GM23338 (cell line): Measurements from ENCODE around the gene STK24. TPM values are rescaled to one million over a fixed set of nuclear protein-coding genes. Genes with fewer than 3 reads are reported as not detected.

Source experiments
- ATAC-seq: fragments of 200-7000 bp; cut with Tn5 transposase; 3 replicates; pipeline ENCODE4 v1.9.1; 2020
- DNase-seq: peaks from one replicate; pipeline ENCODE4 v3.0.0-alpha.2; 2015; ENCODE audit warnings: low spot score
- H2AFZ ChIP-seq: fragments of 200-600 bp; sonication (generic); 2 replicates; pipeline ENCODE4 v1.8.0; 2016; ENCODE audit warnings: antibody characterized with exemption, mild to moderate bottlenecking, moderate library complexity
- H3F3A ChIP-seq: fragments of 200-600 bp; sonication (generic); replicated peaks from 2 replicates; pipeline ENCODE4 v1.8.0; 2017; ENCODE audit warnings: antibody characterized with exemption, mixed run types, low read depth
- H3K27ac ChIP-seq: fragments of 200-600 bp; sonication (generic); 2 replicates; pipeline ENCODE4 v1.6.1; 2016; ENCODE audit warnings: low read depth
- H3K27me3 ChIP-seq: fragments of 200-600 bp; sonication (generic); 2 replicates; pipeline ENCODE4 v1.8.0; 2016; ENCODE audit warnings: mild to moderate bottlenecking, mixed run types, moderate library complexity; ENCODE audit not compliant: insufficient read depth
- H3K36me3 ChIP-seq: fragments of 200-600 bp; sonication (generic); 2 replicates; pipeline ENCODE4 v1.8.0; 2016; ENCODE audit warnings: mild to moderate bottlenecking; ENCODE audit not compliant: insufficient read depth
- H3K4me1 ChIP-seq: fragments of 200-600 bp; sonication (generic); 2 replicates; pipeline ENCODE4 v1.8.0; 2016; ENCODE audit warnings: mild to moderate bottlenecking, moderate library complexity; ENCODE audit not compliant: insufficient read depth
- H3K4me2 ChIP-seq: fragments of 200-600 bp; sonication (generic); 2 replicates; pipeline ENCODE4 v1.7.1; 2017; ENCODE audit warnings: mixed run types
- H3K4me3 ChIP-seq: fragments of 200-600 bp; sonication (generic); 2 replicates; pipeline ENCODE4 v1.6.1; 2016; ENCODE audit warnings: mixed run types
- H3K79me2 ChIP-seq: fragments of 200-600 bp; sonication (generic); replicated peaks from 2 replicates; pipeline ENCODE4 v1.8.0; 2017; ENCODE audit warnings: mild to moderate bottlenecking; ENCODE audit not compliant: insufficient read depth
- H3K9me2 ChIP-seq: fragments of 200-600 bp; sonication (generic); 2 replicates; pipeline ENCODE4 v1.8.0; 2017; ENCODE audit not compliant: insufficient read depth
- H4K20me1 ChIP-seq: fragments of 200-600 bp; sonication (generic); replicated peaks from 2 replicates; pipeline ENCODE4 v1.8.0; 2017; ENCODE audit warnings: mild to moderate bottlenecking; ENCODE audit not compliant: insufficient read depth
- H3K27ac Mint-ChIP-seq: 2 replicates; pipeline ENCODE4 v1.8.0; 2020; ENCODE audit warnings: inconsistent platforms, mild to moderate bottlenecking, moderate library complexity, mixed read lengths
- H3K27me3 Mint-ChIP-seq: 3 replicates; pipeline ENCODE4 v1.8.0; 2022; ENCODE audit warnings: low read depth, mild to moderate bottlenecking, moderate library complexity, mixed read lengths, inconsistent platforms; ENCODE audit not compliant: insufficient read depth, poor library complexity
- H3K36me3 Mint-ChIP-seq: 3 replicates; pipeline ENCODE4 v1.8.0; 2021; ENCODE audit warnings: low read depth, mild to moderate bottlenecking, inconsistent platforms, moderate library complexity, mixed read lengths
- H3K4me1 Mint-ChIP-seq: 3 replicates; pipeline ENCODE4 v1.8.0; 2020; ENCODE audit warnings: mild to moderate bottlenecking, inconsistent platforms, mixed read lengths
- H3K4me3 Mint-ChIP-seq: 3 replicates; pipeline ENCODE4 v1.8.0; 2021; ENCODE audit warnings: moderate library complexity, mild to moderate bottlenecking, inconsistent platforms, mixed read lengths
- H3K9me3 Mint-ChIP-seq: 3 replicates; pipeline ENCODE4 v1.8.0; 2020; ENCODE audit warnings: moderate library complexity, mild to moderate bottlenecking, inconsistent platforms, mixed read lengths
- CREB1 ChIP-seq: fragments of 250-450 bp; sonication (Bioruptor Pico); IDR thresholded peaks from 2 replicates; pipeline ENCODE4 v1.5.0; 2020; ENCODE audit warnings: low read depth, mild to moderate bottlenecking, moderate library complexity
- CTCF ChIP-seq, 2 experiments: fragments of 200-600 bp in 1 of 2; sonication (generic) in 1 of 2; conservative IDR thresholded peaks; 2 replicates each; pipeline versions ENCODE4 v1.5.1 to v1.6.1; 2016 to 2017; ENCODE audit warnings: antibody characterized with exemption in 2 of 2, low read depth in 2 of 2, mild to moderate bottlenecking in 2 of 2, moderate library complexity in 1 of 2
- ETS1 ChIP-seq: IDR thresholded peaks from 2 replicates; pipeline ENCODE4 v1.6.1; 2016; ENCODE audit warnings: antibody characterized with exemption
- EZH2 ChIP-seq: fragments of 200-600 bp; sonication (generic); IDR thresholded peaks from one replicate; pipeline ENCODE4 v1.8.0; 2017; ENCODE audit warnings: antibody characterized with exemption, mild to moderate bottlenecking, low read depth; ENCODE audit not compliant: unreplicated experiment
- EZH2phosphoT487 ChIP-seq: fragments of 200-600 bp; sonication (generic); IDR thresholded peaks from one replicate; pipeline ENCODE4 v1.8.1; 2018; ENCODE audit warnings: antibody characterized with exemption; ENCODE audit not compliant: unreplicated experiment
- JUNB ChIP-seq: IDR thresholded peaks from one replicate; pipeline ENCODE4 v1.6.1; 2016; ENCODE audit warnings: antibody characterized with exemption; ENCODE audit not compliant: unreplicated experiment
- NANOG ChIP-seq: IDR thresholded peaks from 2 replicates; pipeline ENCODE4 v1.6.1; 2016; ENCODE audit warnings: antibody characterized with exemption, borderline replicate concordance
- REST ChIP-seq: IDR thresholded peaks from one replicate; pipeline ENCODE4 v1.6.1; 2018; ENCODE audit warnings: antibody characterized with exemption; ENCODE audit not compliant: unreplicated experiment
- STAT1 ChIP-seq: IDR thresholded peaks from one replicate; pipeline ENCODE4 v1.6.1; 2016; ENCODE audit warnings: antibody characterized with exemption; ENCODE audit not compliant: unreplicated experiment
- ZNF114 ChIP-seq: fragments of 250-450 bp; sonication (Bioruptor Pico); IDR thresholded peaks from 2 replicates; pipeline ENCODE4 v1.5.0; 2020; ENCODE audit warnings: mild to moderate bottlenecking, moderate library complexity
- ZNF331 ChIP-seq: fragments of 250-450 bp; sonication (Bioruptor Pico); IDR thresholded peaks from 2 replicates; pipeline ENCODE4 v1.5.0; 2020; ENCODE audit warnings: low read depth, mild to moderate bottlenecking, moderate library complexity
- ZNF462 ChIP-seq: fragments of 250-450 bp; sonication (Bioruptor Pico); IDR thresholded peaks from 2 replicates; pipeline ENCODE4 v1.5.0; 2020; ENCODE audit warnings: mild to moderate bottlenecking, moderate library complexity
- polyA plus RNA-seq: library from polyadenylated mRNA; unstranded; fragments of >200 nt; fragmentation: Nextera tagmentation; extraction: Ambion mirVana; gene quantifications from 2 replicates; pipeline ENCODE4 v1.2.1, GENCODE V29; 2016
- total RNA-seq: library from RNA; depleted of rRNA; stranded (reverse); fragments of >200 nt; shearing (Covaris generic); gene quantifications from 2 replicates; pipeline ENCODE4 v1.2.3, GENCODE V29; 2014

The STK24 gene
- total and polyA plus RNA-seq, 2 experiments from 2014 or later = 56.5 to 144 TPM

GRCh38 chr13:98508685-98509084 lies 68.2 kb downstream of the STK24 start:
- Histone ChIP-seq H4K20me1 (peaks cover 54% of the 10 kb centered on the region), H3F3A (no peaks in the 10 kb centered on the region), H3K36me3 (no peaks in the 10 kb centered on the region), H3K27me3 (no peaks in the 10 kb centered on the region), H3K79me2 (peaks cover 98% of the 10 kb centered on the region), H3K4me1 (peaks cover 43% of the 10 kb centered on the region), H2AFZ (no peak overlapping the region), H3K27ac (no peak overlapping the region; the same call in 1 of the 2 replicates), H3K9me2 (no peaks in the 10 kb centered on the region), H3K4me3 (no peak overlapping the region), H3K4me2 (0 out of 2 replicates have a peak overlapping the region, but pooled peaks have one; percentile 23)
- DNase-seq (no peak), ATAC-seq (no peak)
- Mint-ChIP-seq H3K36me3 (peaks cover 8% of the 10 kb centered on the region), H3K4me1 (peaks cover 59% of the 10 kb centered on the region), H3K9me3 (no peaks in the 10 kb centered on the region), H3K27ac (peak overlapping the region; percentile 35; the same call in 1 of the 2 replicates), H3K4me3 (no peak overlapping the region), H3K27me3 (no peaks in the 10 kb centered on the region)
- no peak for TF ChIP-seq JUNB
- TF ChIP-seq EZH2 = no peak
- TF ChIP-seq NANOG = no peak
- no peak for TF ChIP-seq ZNF331
- no peak for TF ChIP-seq CTCF (conservative IDR thresholded peaks at IDR 0.05; ENCODE audit: low read depth in 2 of 2)
- no peak for TF ChIP-seq EZH2phosphoT487
- no peak for TF ChIP-seq ZNF114 (CRISPR knock-in tag)
- TF ChIP-seq REST = no peak
- no peak for TF ChIP-seq ZNF462 (CRISPR knock-in tag)
- TF ChIP-seq ETS1 = no peak
- no peak for TF ChIP-seq STAT1
- TF ChIP-seq CREB1 (CRISPR knock-in tag) = no peak
